Activated CD4-positive, alpha-beta T cell treated with anti-CD3 and anti-CD28 coated beads, Interleukin-2, amount 50 U/mL, for 24 hours (primary cell): ENCODE data around the gene SLC25A42.
"Not testable (repeated sequence)": the region's sequence is repeated elsewhere in the genome, so short reads cannot be mapped to it uniquely, and the experiment has no call there.

Experiments
- DNase-seq, 2 donors: peaks; one replicate each; pipeline ENCODE4 v3.0.0-alpha.2; 2020; ENCODE audit warnings: low read depth in 1 of 2, low spot score in 1 of 2

The SLC25A42 gene, protein sequence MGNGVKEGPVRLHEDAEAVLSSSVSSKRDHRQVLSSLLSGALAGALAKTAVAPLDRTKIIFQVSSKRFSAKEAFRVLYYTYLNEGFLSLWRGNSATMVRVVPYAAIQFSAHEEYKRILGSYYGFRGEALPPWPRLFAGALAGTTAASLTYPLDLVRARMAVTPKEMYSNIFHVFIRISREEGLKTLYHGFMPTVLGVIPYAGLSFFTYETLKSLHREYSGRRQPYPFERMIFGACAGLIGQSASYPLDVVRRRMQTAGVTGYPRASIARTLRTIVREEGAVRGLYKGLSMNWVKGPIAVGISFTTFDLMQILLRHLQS

DNA sequence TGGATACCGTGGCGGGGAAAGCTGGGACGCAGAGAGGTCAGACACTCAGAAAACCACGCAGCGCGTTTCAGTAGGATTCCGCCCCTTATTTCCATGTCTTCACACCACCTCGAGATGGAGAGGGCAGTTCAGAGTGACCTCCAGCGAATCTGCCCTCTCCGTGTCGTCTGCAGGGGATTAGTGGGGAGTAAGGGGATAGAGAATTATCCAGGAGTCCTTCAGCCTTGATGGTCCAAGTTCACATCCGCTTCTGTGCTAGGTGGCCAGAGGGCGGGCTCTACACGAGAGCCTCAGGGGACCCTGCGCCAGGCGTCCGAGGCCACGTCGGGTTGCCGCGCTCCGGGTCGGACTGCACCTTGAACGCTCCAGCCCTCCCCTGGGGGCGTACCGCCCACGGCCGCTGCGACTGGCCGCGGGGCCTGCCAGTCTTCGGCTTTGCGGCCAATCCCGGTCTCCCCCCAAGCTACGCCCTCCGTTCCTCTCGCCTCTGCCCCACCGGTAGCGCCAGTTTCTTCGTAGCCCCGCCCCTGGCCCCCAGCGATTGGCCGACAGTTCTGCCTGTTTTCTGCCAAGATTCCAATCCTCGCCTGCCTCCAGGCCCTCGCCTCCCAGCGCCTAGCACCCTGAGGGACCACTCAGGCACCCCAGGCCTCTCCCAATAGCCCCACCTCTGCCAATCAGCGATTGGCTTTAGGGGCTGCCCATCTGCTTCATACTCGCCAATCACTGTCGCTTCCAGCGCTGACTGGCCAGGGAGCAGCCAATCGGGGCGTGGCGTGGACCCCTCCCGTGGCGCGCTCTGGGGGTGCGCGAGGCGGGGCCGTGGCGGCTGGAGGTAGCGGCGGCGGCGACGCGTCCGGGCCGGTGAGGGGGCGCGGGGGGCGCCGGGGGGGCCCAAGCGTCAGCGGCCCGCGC is at the start of gene SLC25A42:
SLC25A42 (plus strand) TSS at position 812 of the 915 bp plus-strand sequence. CDS start 32,131 bp downstream, outside the sequence.
- DNase-seq, result peak; percentile 94 to 99

GRCh38 chr19:19021115-19021514 is 42.7 kb upstream of the SLC25A42 start:
- DNase-seq, result no peak

GRCh38 chr19:19022380-19022961 is 41.3 kb upstream of the SLC25A42 start:
- no peak for DNase-seq

DNA sequence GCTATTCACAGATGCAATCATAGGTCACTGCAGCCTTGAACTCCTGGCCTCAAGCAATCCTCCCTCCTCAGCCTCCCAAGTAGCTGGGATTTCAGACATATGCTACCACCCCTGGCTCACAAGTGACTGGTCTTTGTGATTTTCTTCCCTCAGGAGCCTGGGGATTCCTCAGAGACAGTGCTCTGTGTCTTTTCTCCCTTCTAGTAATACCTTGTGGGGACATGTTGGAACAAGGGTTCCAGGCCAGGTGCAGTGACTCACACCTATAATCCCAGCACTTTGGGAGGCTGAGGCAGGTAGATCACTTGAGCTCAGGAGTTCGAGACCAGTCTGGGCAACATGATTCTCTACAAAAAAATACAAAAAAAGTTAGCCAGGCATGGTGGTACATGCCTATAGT is 40.4 kb upstream of the SLC25A42 start:
- DNase-seq, result not testable (repeated sequence)

DNA sequence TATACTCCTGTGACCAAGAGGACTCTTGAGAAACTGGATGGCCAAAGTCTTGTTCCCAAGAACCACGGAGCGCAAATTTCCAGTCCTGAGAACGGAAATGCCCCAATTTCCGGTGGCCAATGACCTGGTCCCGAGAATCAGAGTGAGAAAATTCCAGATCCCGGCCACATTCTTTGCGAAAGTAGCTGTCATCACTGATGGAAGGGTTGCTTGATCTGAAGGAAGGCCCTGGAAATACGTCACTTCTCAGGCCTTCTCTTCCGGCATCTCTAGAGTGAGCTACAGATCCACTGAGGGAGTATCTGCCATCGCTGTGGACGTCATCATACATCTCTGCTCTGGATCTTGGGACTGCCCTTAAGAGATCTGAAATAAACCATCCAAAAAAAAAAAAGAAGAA is 37.9 kb upstream of the SLC25A42 start:
- no peak for DNase-seq

GRCh38 chr19:19026299-19026971 is 37.4 kb upstream of the SLC25A42 start:
- no peak for DNase-seq

DNA sequence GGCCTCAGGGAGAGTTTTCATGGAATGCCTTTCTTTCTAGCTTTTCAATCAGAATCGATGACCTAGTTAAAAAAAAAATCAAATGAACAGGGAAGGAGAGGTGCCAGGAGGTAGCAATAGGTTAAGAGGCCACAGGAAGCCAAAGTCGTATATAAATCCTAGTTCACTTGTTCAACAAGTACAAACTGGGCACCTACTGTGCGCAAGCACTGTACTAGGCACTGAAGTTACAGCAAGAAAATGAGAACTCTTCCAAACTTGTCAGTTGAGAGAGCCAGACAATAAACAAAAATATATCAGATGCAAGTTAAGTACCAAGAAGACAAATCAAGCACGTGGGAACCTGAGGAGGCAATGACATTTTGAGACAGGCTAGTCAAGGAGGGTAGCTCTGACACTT is 36.6 kb upstream of the SLC25A42 start:
- no peak for DNase-seq

- DNase-seq, result no peak
These were observed 35.3 kb upstream of the SLC25A42 start for GRCh38 chr19:19028526-19028925.

DNA sequence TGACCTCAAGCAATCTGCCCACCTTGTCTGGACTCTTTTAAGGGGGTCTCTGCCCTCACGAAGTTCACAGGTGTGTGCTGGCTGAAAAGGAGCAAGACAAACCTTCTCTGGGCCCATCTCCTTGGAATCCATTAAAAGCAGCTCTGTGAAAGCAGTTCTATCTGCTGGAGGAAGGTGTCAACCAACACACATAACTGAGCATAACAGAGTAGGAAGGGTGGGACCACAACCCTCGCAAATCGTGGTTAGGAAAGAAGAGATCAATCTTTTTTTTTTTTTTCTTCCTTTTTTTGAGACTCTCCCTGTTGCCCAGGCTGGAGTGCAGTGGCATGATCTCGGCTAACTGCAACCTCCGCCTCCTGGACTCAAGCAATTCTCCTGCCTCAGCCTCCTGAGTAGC is 31.9 kb upstream of the SLC25A42 start:
- DNase-seq, result no peak

DNA sequence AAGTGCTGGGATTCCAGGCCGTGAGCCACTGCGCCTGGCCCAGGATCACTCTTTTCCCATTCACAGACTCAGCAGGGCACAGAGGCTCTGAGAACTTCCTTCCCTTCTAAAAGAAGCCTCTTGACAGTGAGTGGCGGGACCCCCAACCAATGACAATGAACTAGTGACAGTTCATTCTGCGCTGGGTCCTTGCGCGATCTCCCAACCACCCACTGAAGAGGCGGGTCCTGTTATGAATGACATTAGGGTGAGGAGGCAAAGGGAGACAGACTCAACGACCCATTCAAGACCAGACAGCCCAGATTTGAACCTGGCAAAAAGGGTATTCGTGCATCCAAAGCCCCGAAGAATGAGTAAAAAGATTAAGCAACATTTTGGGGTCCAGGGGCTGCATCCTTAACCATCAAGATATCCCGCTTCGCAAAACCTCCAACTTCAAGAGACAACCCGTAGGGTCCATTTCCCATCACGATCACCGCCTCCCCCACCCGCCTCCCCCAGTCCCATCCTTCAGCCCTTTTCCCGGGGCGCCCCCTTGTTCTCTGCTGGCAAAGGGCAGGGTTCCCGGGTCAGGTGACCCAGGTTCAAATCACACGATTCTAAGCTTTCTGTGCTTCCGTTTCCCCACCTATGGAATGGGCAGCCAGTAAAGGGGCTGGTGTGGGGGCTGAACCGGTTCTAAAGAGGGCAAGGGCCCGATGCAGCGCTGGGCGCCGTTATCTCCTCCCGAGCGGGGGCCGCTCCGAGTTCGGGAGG is 31.2 kb upstream of the SLC25A42 start:
- DNase-seq, result peak; percentile 40 to 75

DNA sequence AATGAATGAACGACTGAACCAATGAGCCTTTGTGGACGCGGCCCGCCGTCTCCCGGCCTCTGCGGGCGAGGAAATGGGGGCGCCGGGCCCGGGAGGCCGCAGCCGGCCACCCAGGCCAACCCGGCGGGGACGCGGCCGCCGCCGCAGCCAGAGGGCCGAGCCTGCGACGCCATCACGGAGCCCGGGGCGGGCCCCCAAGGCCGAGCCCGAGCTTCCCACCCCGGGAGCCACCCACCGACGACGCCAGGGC is 30.7 kb upstream of the SLC25A42 start:
- DNase-seq, result no peak

DNA sequence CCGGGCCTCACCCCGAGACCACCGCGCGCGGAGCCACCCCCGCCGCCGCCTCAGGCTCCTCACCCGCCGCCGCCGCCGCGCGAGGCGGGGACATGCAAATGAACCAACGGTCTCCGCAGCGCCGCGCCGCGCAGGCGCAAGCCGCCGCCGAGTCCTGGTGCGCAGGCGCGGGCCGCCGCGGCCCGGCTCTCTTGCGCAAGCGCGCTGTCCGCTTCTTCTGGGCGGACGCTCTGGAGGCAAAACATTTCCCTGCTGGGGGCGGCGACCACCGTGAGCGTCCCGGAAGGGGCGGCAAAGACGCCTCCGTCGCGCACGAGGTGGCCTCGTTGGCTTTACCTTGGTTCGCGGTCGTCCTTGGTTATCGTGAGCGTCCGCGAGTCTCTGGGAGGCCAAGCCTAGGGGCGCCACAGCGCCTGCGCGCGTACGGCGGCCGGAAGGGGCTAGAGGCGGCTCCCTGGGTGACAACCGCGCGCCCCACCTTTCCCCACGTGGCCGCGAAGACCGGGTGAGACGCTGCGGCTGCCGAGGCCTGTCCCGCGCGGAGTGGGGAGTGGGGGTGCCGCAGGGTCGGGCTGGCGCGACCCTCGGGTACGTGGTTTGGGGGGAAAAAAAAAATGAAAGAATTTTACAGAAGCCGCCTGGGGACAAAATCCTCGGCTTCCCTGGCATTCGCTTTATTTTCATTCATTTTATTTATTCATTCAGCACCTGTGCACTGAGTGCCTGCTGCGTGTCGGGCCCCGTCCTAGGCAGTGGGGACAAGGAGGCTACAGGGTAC is 30.2 kb upstream of the SLC25A42 start, which contains the start of the genes ARMC6 and SUGP2:
ARMC6 (plus strand) TSS at position 178 of the 778 bp plus-strand sequence. CDS start 607 bp downstream, outside the sequence.
SUGP2 (minus strand) TSS at position 92 of the 778 bp plus-strand sequence. CDS start 2,446 bp downstream, outside the sequence.
- peak; percentile 84 to 85 for DNase-seq

DNA sequence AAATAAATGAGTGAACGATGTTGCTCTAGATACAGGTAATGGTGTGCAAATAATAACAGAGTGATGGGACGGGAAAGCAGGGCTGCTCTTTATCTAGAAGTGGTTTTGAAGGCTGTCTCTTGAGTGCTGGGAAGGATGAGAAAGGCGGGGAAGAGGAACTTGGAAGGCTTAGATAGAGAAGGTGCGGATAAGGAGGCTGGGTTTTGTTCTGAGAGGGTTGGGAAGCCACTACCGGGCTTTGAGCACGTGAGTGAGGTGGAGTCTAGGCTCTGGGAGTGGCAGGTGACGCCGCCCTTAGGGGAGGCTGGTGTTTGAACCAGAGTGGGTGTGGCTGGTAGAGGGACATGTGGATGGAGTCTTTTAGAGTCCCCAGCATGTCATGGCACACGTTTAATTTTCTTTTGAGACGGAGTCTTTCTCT is 29.6 kb upstream of the SLC25A42 start:
- DNase-seq, result peak; percentile 41 to 69

- no peak for DNase-seq
These were observed 23.9 kb upstream of the SLC25A42 start for GRCh38 chr19:19039901-19040300.

DNA sequence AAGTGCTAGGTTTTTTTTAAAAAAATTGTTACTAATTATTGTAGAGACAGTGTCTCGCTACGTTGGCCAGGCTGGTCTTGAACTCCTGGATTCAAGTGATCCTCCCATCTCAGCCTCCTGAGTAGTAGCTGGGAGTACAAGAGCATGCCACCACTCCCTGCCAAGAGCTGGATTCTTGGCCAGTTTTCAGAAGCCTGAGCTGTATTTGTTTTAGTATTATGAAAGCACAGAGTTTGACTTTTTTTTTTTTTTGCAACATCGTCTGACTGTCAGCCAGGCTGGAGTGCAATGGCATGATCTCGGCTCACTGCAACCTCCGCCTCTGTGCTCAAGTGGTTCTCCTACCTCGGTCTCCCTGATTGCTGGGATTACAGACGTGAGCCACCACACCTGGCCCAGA is 23.4 kb upstream of the SLC25A42 start:
- DNase-seq, result no peak

DNA sequence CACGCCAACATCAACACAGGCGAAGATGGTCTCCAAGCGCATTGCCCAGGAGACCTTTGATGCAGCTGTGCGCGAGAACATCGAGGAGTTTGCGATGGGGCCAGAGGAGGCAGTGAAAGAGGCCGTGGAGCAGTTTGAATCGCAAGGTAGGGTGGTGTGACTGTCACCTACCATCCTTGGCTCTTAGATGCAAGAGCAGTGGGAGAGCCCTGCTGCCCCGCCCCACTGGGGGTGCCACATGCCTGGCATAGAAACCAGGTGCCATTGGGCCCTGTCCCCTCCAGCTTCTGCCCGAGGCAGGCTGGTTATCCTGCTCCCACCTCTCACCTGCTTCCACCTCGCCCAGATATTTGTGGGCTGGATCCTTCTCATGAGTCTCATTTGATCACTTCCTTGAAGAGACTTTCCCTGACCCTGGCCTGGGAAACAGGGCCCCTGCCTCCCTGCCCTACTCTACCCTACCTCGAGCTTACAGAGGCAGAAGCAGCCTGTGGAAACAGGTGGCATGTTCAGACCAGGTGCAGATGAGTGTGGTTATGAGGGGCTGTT is 21.0 kb upstream of the SLC25A42 start:
- no peak for DNase-seq

DNA sequence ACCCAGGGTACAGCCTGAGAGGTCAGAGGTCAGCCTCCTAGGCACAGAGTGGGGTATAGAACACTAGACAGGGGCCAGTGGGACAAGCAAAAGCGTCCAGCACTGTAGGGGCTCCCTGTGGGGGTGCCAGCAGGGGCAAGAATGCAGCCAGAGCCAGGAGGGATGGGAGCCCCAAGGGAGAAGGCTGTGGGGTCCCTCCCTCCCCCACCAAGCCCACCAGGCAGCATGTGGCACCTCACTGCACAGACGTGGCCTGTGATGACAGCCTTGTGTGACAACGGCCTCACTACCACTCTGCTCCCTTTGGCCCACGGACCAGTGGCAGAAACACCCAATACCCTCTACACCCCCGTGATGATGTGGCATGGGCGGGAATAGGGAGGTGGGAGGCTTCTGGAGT is 20.3 kb upstream of the SLC25A42 start:
- no peak for DNase-seq

DNA sequence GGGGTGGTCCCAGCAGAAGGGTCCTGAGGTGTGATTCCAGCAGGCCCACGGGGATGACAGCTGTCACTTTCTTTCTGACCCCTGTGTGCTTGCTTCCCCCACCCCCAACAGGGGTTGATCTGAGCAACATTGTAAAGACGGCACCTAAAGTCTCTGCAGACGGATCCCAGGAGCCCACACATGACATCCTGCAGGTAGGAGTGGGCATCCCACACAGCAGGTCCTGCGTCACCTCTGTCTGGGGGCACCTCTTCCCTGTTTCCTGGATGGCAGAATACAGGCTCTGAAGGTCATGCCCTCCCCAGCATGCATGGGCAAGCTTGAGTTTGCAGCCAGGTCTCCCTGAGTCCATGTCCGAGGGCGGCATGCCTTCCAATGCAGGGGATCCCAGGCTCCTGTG is 19.9 kb upstream of the SLC25A42 start:
- no peak for DNase-seq

- no peak for DNase-seq
These were observed 14.4 kb upstream of the SLC25A42 start for GRCh38 chr19:19049406-19049805.
